Measurements from ENCODE around the gene UMAD1. TPM values are rescaled to one million over a fixed set of nuclear protein-coding genes. Genes with fewer than 3 reads are reported as not detected.

UMAD1 gene
- total RNA-seq, 1 donor from 2014 or later: 9.3 TPM

DNA sequence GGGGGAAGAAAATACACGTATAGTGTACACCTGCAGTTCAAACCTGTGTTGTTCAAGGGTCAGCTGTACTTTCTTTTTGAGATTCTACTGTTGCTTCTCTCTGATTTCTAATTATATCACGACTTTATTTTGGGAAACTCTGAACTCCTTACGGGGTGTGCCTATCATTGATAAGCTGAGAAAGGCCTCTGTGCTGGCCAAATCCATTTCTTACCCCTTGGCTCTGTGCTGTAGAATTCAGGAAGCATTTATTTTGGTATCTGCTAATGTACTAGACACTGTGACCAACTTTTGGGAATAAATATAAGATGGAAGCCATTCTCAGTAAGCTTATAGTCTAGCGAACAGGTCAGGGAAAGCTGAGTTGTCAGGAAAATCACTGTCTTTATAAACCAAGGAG is 104.7 kb downstream of the UMAD1 start:
- DNase-seq (ENCODE audit: low read depth): no peak
- H3K4me1 Mint-ChIP-seq (ENCODE audit: low read depth, unreplicated experiment): no peaks in the 10 kb centered on the region
- Histone ChIP-seq H4K20me1 (ENCODE audit: insufficient read depth, low read length) (no peaks in the 10 kb centered on the region), H2AFZ (ENCODE audit: low read depth, low read length) (no peak overlapping the region), H3K4me1 (ENCODE audit: insufficient read depth, low read length) (no peaks in the 10 kb centered on the region), H3K9me3 (ENCODE audit: insufficient read depth, low read depth, low read length) (no peaks in the 10 kb centered on the region), H3K27me3 (ENCODE audit: insufficient read depth, low read length) (no peaks in the 10 kb centered on the region), H3K27ac (ENCODE audit: low read depth, low read length) (no peak overlapping the region), H3K4me3 (ENCODE audit: insufficient read depth, low read depth, low read length) (no peak overlapping the region), H3K36me3 (ENCODE audit: insufficient read depth, low read length) (no peaks in the 10 kb centered on the region), H3K9ac (ENCODE audit: low read length) (no peak overlapping the region), H3K4me2 (ENCODE audit: low read length) (no peak overlapping the region), H3K79me2 (ENCODE audit: insufficient read depth, low read length) (no peaks in the 10 kb centered on the region)
- no peak overlapping the region for H3K27ac Mint-ChIP-seq (ENCODE audit: unreplicated experiment)
- FAIRE-seq: no peak
- H3K27me3 Mint-ChIP-seq (ENCODE audit: low read depth, unreplicated experiment): no peaks in the 10 kb centered on the region
- no peaks in the 10 kb centered on the region for H3K36me3 Mint-ChIP-seq (ENCODE audit: low read depth, unreplicated experiment)
- no peak for TF ChIP-seq CTCF (IDR thresholded peaks at IDR 0.05; ENCODE audit: insufficient read depth, low read depth, low read length)
- TF ChIP-seq EZH2 (IDR thresholded peaks at IDR 0.05; ENCODE audit: insufficient read depth, low read length): no peak
- H3K9me3 Mint-ChIP-seq (ENCODE audit: unreplicated experiment): no peaks in the 10 kb centered on the region
- no peak overlapping the region for H3K4me3 Mint-ChIP-seq (ENCODE audit: unreplicated experiment)

DNA sequence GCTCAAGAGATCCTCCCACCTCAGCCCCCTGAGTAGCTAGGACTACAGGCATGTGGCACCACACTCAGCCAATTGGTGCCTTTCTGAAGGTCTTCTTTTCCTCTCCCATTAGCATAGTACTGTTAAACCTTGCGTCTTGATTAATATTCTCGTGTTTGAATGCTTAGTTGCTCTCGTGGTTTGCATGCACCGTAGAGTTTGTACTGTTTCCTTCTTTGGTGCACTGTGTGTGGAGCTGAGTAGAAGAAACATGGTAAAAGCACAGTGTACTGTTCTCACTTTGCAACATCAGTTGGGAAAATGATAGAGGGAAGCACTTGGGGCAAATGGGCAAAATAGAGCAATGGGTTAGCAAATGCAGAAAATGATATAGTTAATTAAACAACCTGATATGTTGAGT is 105.4 kb downstream of the UMAD1 start:
- Histone ChIP-seq H2AFZ (ENCODE audit: low read depth, low read length) (no peak overlapping the region), H3K4me2 (ENCODE audit: low read length) (no peak overlapping the region), H4K20me1 (ENCODE audit: insufficient read depth, low read length) (no peaks in the 10 kb centered on the region), H3K27me3 (ENCODE audit: insufficient read depth, low read length) (no peaks in the 10 kb centered on the region), H3K4me3 (ENCODE audit: insufficient read depth, low read depth, low read length) (no peak overlapping the region), H3K9me3 (ENCODE audit: insufficient read depth, low read depth, low read length) (no peaks in the 10 kb centered on the region), H3K36me3 (ENCODE audit: insufficient read depth, low read length) (no peaks in the 10 kb centered on the region), H3K9ac (ENCODE audit: low read length) (no peak overlapping the region), H3K27ac (ENCODE audit: low read depth, low read length) (no peak overlapping the region), H3K4me1 (ENCODE audit: insufficient read depth, low read length) (no peaks in the 10 kb centered on the region), H3K79me2 (ENCODE audit: insufficient read depth, low read length) (no peaks in the 10 kb centered on the region)
- Mint-ChIP-seq H3K4me1 (ENCODE audit: low read depth, unreplicated experiment) (no peaks in the 10 kb centered on the region), H3K27me3 (ENCODE audit: low read depth, unreplicated experiment) (no peaks in the 10 kb centered on the region), H3K4me3 (ENCODE audit: unreplicated experiment) (no peak overlapping the region), H3K36me3 (ENCODE audit: low read depth, unreplicated experiment) (no peaks in the 10 kb centered on the region), H3K27ac (ENCODE audit: unreplicated experiment) (no peak overlapping the region), H3K9me3 (ENCODE audit: unreplicated experiment) (no peaks in the 10 kb centered on the region)
- no peak for TF ChIP-seq EZH2 (IDR thresholded peaks at IDR 0.05; ENCODE audit: insufficient read depth, low read length)
- no peak for TF ChIP-seq CTCF (IDR thresholded peaks at IDR 0.05; ENCODE audit: insufficient read depth, low read depth, low read length)
- FAIRE-seq (no peak), DNase-seq (ENCODE audit: low read depth) (no peak)

DNA sequence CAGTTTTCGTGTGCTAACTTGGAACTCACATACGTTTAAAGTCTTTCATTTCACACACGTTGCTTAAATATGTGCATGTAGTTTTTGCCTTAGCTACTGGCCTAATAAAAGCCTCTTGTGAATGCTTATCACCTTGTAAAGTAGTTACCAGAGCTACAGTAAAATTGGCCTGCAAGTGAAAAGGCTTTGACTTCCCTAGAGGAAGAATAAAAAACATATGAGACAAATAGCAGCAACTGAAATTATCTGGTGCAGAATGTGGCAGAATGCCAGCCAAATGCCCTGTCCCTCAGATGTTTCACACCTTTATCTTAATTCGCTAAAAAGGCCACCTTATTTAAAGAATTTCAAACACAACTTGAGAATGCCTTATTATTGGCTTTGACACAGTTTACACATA is 105.9 kb downstream of the UMAD1 start:
- Histone ChIP-seq H3K79me2 (ENCODE audit: insufficient read depth, low read length) (no peaks in the 10 kb centered on the region), H3K4me3 (ENCODE audit: insufficient read depth, low read depth, low read length) (no peak overlapping the region), H3K9me3 (ENCODE audit: insufficient read depth, low read depth, low read length) (no peaks in the 10 kb centered on the region), H3K27me3 (ENCODE audit: insufficient read depth, low read length) (no peaks in the 10 kb centered on the region), H2AFZ (ENCODE audit: low read depth, low read length) (no peak overlapping the region), H3K4me2 (ENCODE audit: low read length) (no peak overlapping the region), H3K9ac (ENCODE audit: low read length) (no peak overlapping the region), H3K4me1 (ENCODE audit: insufficient read depth, low read length) (no peaks in the 10 kb centered on the region), H4K20me1 (ENCODE audit: insufficient read depth, low read length) (no peaks in the 10 kb centered on the region), H3K36me3 (ENCODE audit: insufficient read depth, low read length) (no peaks in the 10 kb centered on the region), H3K27ac (ENCODE audit: low read depth, low read length) (no peak overlapping the region)
- DNase-seq (ENCODE audit: low read depth) (no peak), FAIRE-seq (no peak)
- H3K27me3 Mint-ChIP-seq (ENCODE audit: low read depth, unreplicated experiment): no peaks in the 10 kb centered on the region
- no peaks in the 10 kb centered on the region for H3K4me1 Mint-ChIP-seq (ENCODE audit: low read depth, unreplicated experiment)
- no peak for TF ChIP-seq EZH2 (IDR thresholded peaks at IDR 0.05; ENCODE audit: insufficient read depth, low read length)
- TF ChIP-seq CTCF (IDR thresholded peaks at IDR 0.05; ENCODE audit: insufficient read depth, low read depth, low read length): no peak
- H3K27ac Mint-ChIP-seq (ENCODE audit: unreplicated experiment): no peak overlapping the region
- H3K36me3 Mint-ChIP-seq (ENCODE audit: low read depth, unreplicated experiment): no peaks in the 10 kb centered on the region
- no peaks in the 10 kb centered on the region for H3K9me3 Mint-ChIP-seq (ENCODE audit: unreplicated experiment)
- H3K4me3 Mint-ChIP-seq (ENCODE audit: unreplicated experiment): no peak overlapping the region
